CD14-positive monocyte (primary cell): ENCODE measurements around the gene FGFR1OP2. TPM values are rescaled to one million over a fixed set of nuclear protein-coding genes. Genes with fewer than 3 reads are reported as not detected.

Experiments used
- DNase-seq, 3 donors: peaks; one replicate each; pipeline ENCODE4 v3.0.0-alpha.2; 2011 to 2022
- H2AFZ ChIP-seq: 2 replicates; pipeline ENCODE4 v1.6.0; 2012; ENCODE audit warnings: mild to moderate bottlenecking, low read depth, low read length, inconsistent platforms; ENCODE audit not compliant: insufficient read depth, poor library complexity, severe bottlenecking
- H3K27ac ChIP-seq, 2 donors: 1 replicate in 1 of 2; 2 replicates in 1 of 2; pipeline ENCODE4 v1.5.1; 2012 to 2013; ENCODE audit warnings: low read length in 2 of 2, control low read depth in 1 of 2, inconsistent platforms in 1 of 2, low read depth in 1 of 2, mild to moderate bottlenecking in 1 of 2
- H3K27me3 ChIP-seq, 2 donors: one replicate each; pipeline versions ENCODE4 v1.6.0 to v1.6.1; 2011 to 2013; ENCODE audit warnings: low read length in 2 of 2; ENCODE audit not compliant: control insufficient read depth in 2 of 2, insufficient read depth in 2 of 2
- H3K36me3 ChIP-seq, 2 donors: replicated peaks in 1 of 2; 1 replicate in 1 of 2; 2 replicates in 1 of 2; pipeline versions ENCODE4 v1.5.1 to v1.6.1; 2012 to 2013; ENCODE audit warnings: low read length in 2 of 2, control low read depth in 1 of 2, inconsistent platforms in 1 of 2, mild to moderate bottlenecking in 1 of 2; ENCODE audit not compliant: insufficient read depth in 2 of 2, control insufficient read depth in 1 of 2
- H3K4me1 ChIP-seq, 2 donors: 1 replicate in 1 of 2; 2 replicates in 1 of 2; pipeline versions ENCODE4 v1.5.1 to v1.6.1; 2012 to 2013; ENCODE audit warnings: low read length in 2 of 2, control low read depth in 1 of 2, inconsistent platforms in 1 of 2, mild to moderate bottlenecking in 1 of 2, moderate library complexity in 1 of 2; ENCODE audit not compliant: insufficient read depth in 2 of 2, control insufficient read depth in 1 of 2
- H3K4me2 ChIP-seq: replicated peaks from 2 replicates; pipeline ENCODE3; 2012; ENCODE audit warnings: low read length, moderate library complexity, mild to moderate bottlenecking; ENCODE audit not compliant: poor library complexity, severe bottlenecking; ENCODE audit errors: extremely low read depth
- H3K4me3 ChIP-seq, 3 experiments: fragments of 200-600 bp in 1 of 3; sonication (generic) in 1 of 3; replicated peaks in 1 of 3; 1 replicate in 2 of 3; 2 replicates in 1 of 3; pipeline ENCODE4 v1.5.1; 2011 to 2013; ENCODE audit warnings: low read length in 3 of 3, mild to moderate bottlenecking in 3 of 3, control low read depth in 2 of 3, low read depth in 2 of 3, inconsistent platforms in 1 of 3, moderate library complexity in 1 of 3
- H3K79me2 ChIP-seq: 2 replicates; pipeline ENCODE4 v1.6.0; 2012; ENCODE audit warnings: mild to moderate bottlenecking, control low read depth, inconsistent platforms, low read length, moderate library complexity; ENCODE audit not compliant: insufficient read depth
- H3K9ac ChIP-seq: 2 replicates; pipeline ENCODE4 v1.6.0; 2017; ENCODE audit warnings: low read length, mild to moderate bottlenecking; ENCODE audit not compliant: insufficient read depth, poor library complexity, severe bottlenecking
- H3K9me3 ChIP-seq, 2 donors: replicated peaks in 1 of 2; 1 replicate in 1 of 2; 2 replicates in 1 of 2; pipeline versions ENCODE4 v1.5.1 to v1.6.1; 2012 to 2013; ENCODE audit warnings: low read length in 2 of 2, control low read depth in 1 of 2; ENCODE audit not compliant: control insufficient read depth in 1 of 2, insufficient read depth in 1 of 2
- H4K20me1 ChIP-seq: 2 replicates; pipeline ENCODE4 v1.6.0; 2012; ENCODE audit warnings: mild to moderate bottlenecking, low read length, control low read depth, moderate library complexity; ENCODE audit not compliant: insufficient read depth
- H3K27ac Mint-ChIP-seq, 7 donors: one replicate each; pipeline ENCODE4 v1.8.0; 2020; ENCODE audit warnings: mild to moderate bottlenecking in 7 of 7, mixed read lengths in 7 of 7, moderate library complexity in 6 of 7, inconsistent platforms in 2 of 7
- H3K27me3 Mint-ChIP-seq, 3 donors: one replicate each; pipeline ENCODE4 v1.8.0; 2021 to 2022; ENCODE audit warnings: low read depth in 3 of 3, mild to moderate bottlenecking in 3 of 3, mixed read lengths in 3 of 3, moderate library complexity in 3 of 3, inconsistent platforms in 1 of 3
- H3K36me3 Mint-ChIP-seq, 2 donors: one replicate each; pipeline ENCODE4 v1.8.0; 2020; ENCODE audit warnings: mixed read lengths in 2 of 2, inconsistent platforms in 1 of 2, mild to moderate bottlenecking in 1 of 2
- H3K4me1 Mint-ChIP-seq: one replicate; pipeline ENCODE4 v1.8.0; 2020; ENCODE audit warnings: mild to moderate bottlenecking, mixed read lengths
- H3K4me3 Mint-ChIP-seq, 2 donors: one replicate each; pipeline ENCODE4 v1.8.0; 2020; ENCODE audit warnings: mild to moderate bottlenecking in 2 of 2, mixed read lengths in 2 of 2, moderate library complexity in 1 of 2
- H3K9me3 Mint-ChIP-seq, 7 donors: one replicate each; pipeline ENCODE4 v1.8.0; 2020 to 2022; ENCODE audit warnings: mixed read lengths in 7 of 7, mild to moderate bottlenecking in 6 of 7, moderate library complexity in 6 of 7, inconsistent platforms in 2 of 7
- CTCF ChIP-seq: fragments of 200-600 bp; IDR thresholded peaks from one replicate; pipeline ENCODE4 v1.8.0; 2022; ENCODE audit warnings: antibody characterized with exemption, mild to moderate bottlenecking
- WGBS: methylation state at CpG from one replicate; pipeline ENCODE4 v1.1.5; 2013; ENCODE audit warnings: missing lambda C conversion rate; ENCODE audit not compliant: insufficient coverage; 5-methylcytosine and 5-hydroxymethylcytosine counted together
- intact Hi-C, 2 donors: fragments of 100-400 bp; cut with micrococcal nuclease; formaldehyde crosslinking; loops; one replicate each; pipeline versions ENCODE4 v1.15.0 to v1.15.1; 2023
- polyA plus RNA-seq, 3 donors: library from polyadenylated mRNA; depleted of rRNA in 1 of 3; unstranded in 2 of 3; stranded (reverse) in 1 of 3; fragments of 300-500 nt in 2 of 3; fragments of >200 nt in 1 of 3; fragmentation: Illumina TruSeq in 2 of 3; gene quantifications; 1 replicate in 2 of 3; 2 replicates in 1 of 3; pipeline ENCODE4 v1.2.3, GENCODE V29; 2012 to 2021

FGFR1OP2 gene
- polyA plus RNA-seq, 3 donors, result 29.8 to 68.9 (median 66.4) TPM

- Histone ChIP-seq H3K27me3 (no peaks in the 10 kb centered on the region), H2AFZ (peak overlapping the region; percentile 85), H3K4me3 (peak overlapping the region; percentile 80 to 93 (median 90)), H3K9me3 (no peaks in the 10 kb centered on the region), H3K79me2 (peaks cover 83% of the 10 kb centered on the region), H3K27ac (peak overlapping the region in 1 of 2 donors; percentile 93), H3K4me1 (peaks cover 39 to 51% of the 10 kb centered on the region in 2 donors), H4K20me1 (peaks cover 20% of the 10 kb centered on the region), H3K4me2 (peak overlapping the region; percentile 89), H3K9ac (peak overlapping the region; percentile 95), H3K36me3 (peaks cover 0 to 15% of the 10 kb centered on the region in 2 donors)
- Mint-ChIP-seq H3K4me1 (peaks cover 50% of the 10 kb centered on the region), H3K27me3 (peaks cover 0 to 2% (median 0%) of the 10 kb centered on the region in 3 donors), H3K27ac (peak overlapping the region in 6 of 7 donors; percentile 99 to 100 (median 100)), H3K9me3 (peaks cover 0 to 3% (median 0%) of the 10 kb centered on the region in 7 donors), H3K4me3 (peak overlapping the region; percentile 96 to 98), H3K36me3 (peaks cover 16% of the 10 kb centered on the region in 2 donors)
- no peak for TF ChIP-seq CTCF
- WGBS, result no CpG with 5 or more reads among the region's 8 CpGs
- peak in 1 of 3 donors; percentile 12 for DNase-seq
- intact Hi-C loops, result loop anchor here in 1 of 2 donors (5.0 kb wide), 2 partner anchors 76 to 104 kb away; partner anchors contain the start of genes ITPR2 and TM7SF3
Observed at GRCh38 chr12:26936559-26937442, 1.5 kb upstream of the FGFR1OP2 start.

DNA sequence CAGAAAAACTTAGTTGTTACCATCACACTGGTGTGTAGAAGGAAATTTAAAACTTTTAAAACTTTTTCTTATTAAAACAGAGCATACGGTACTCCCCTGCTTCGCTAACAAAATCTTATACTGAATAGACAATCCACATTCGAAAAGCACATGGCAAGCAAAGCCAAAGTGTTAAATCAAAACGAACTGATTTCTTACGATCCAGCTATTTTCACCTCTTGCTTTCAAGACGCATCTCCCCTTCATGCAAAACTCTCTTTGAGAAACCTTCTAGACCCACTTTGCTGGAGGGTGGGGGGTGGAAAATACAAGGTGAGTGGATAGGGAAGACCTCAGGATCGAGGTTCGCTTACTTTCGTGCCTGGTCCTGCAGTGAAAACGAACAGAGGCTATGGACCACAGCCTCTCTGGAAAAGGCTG is 817 bp upstream of the FGFR1OP2 start:
- peaks cover 0 to 9% of the 10 kb centered on the region in 2 donors for H3K36me3 ChIP-seq
- peak overlapping the region; percentile 92 to 93 for H3K27ac ChIP-seq
- peaks cover 27% of the 10 kb centered on the region for H4K20me1 ChIP-seq
- WGBS, result 0% methylated on average over 6 of the region's 10 CpGs
- Mint-ChIP-seq H3K9me3 (peaks cover 0 to 3% (median 0%) of the 10 kb centered on the region in 7 donors), H3K27me3 (peaks cover 0 to 2% (median 0%) of the 10 kb centered on the region in 3 donors), H3K27ac (peak overlapping the region; percentile 97 to 100 (median 100)), H3K4me1 (peaks cover 54% of the 10 kb centered on the region), H3K36me3 (peaks cover 11% of the 10 kb centered on the region in 2 donors), H3K4me3 (peak overlapping the region; percentile 96 to 98)
- no peak for DNase-seq
- H3K4me1 ChIP-seq, result peaks cover 39 to 58% of the 10 kb centered on the region in 2 donors
- H2AFZ ChIP-seq, result peak overlapping the region; percentile 85
- no peaks in the 10 kb centered on the region for H3K27me3 ChIP-seq
- H3K4me3 ChIP-seq, result peak overlapping the region; percentile 80 to 93 (median 90)
- no peaks in the 10 kb centered on the region for H3K9me3 ChIP-seq
- no peak for TF ChIP-seq CTCF
- intact Hi-C loops, result loop anchor here in 1 of 2 donors (5.0 kb wide), 2 partner anchors 75 to 105 kb away; partner anchors contain the start of genes ITPR2 and TM7SF3
- H3K9ac ChIP-seq, result peak overlapping the region; percentile 95
- peaks cover 88% of the 10 kb centered on the region for H3K79me2 ChIP-seq
- peak overlapping the region; percentile 89 for H3K4me2 ChIP-seq
